Measurements from ENCODE around the gene ENPP5.

DNA sequence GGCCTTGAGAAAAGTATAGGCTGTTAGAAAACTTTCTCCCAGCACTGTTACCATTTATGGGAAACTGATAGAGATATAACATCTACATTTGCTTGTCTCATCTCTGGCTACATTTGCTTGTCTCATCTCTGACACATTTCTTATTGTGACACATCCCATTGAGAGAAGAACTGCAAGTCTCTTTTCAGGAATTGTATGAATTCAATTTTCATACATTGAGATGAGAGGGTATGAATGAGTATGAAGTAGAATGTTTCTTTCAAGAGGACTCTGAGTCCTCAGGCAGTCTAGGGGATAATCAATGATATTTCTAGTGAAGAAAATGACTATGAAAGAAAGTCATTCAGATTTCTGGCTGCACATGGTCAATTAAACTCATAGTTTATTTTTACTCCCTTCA is 37.5 kb upstream of the ENPP5 start:
- TF ChIP-seq, protein P1, sequence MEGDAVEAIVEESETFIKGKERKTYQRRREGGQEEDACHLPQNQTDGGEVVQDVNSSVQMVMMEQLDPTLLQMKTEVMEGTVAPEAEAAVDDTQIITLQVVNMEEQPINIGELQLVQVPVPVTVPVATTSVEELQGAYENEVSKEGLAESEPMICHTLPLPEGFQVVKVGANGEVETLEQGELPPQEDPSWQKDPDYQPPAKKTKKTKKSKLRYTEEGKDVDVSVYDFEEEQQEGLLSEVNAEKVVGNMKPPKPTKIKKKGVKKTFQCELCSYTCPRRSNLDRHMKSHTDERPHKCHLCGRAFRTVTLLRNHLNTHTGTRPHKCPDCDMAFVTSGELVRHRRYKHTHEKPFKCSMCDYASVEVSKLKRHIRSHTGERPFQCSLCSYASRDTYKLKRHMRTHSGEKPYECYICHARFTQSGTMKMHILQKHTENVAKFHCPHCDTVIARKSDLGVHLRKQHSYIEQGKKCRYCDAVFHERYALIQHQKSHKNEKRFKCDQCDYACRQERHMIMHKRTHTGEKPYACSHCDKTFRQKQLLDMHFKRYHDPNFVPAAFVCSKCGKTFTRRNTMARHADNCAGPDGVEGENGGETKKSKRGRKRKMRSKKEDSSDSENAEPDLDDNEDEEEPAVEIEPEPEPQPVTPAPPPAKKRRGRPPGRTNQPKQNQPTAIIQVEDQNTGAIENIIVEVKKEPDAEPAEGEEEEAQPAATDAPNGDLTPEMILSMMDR (conservative IDR thresholded peaks at IDR 0.05 in 1 of 2, IDR thresholded peaks at IDR 0.05 in 1 of 2; ENCODE audit: low read depth in 1 of 2, low read length in 2 of 2), result no peak
- no peak for TF ChIP-seq EZH2 (IDR thresholded peaks at IDR 0.05; ENCODE audit: low read length, missing control alignments)

Measured in fibroblast of lung (primary cell).